GM18519 (cell line): ENCODE data around the gene CRABP1.

Experiments used
- ATAC-seq: cut with Tn5 transposase; IDR thresholded peaks from one replicate; pipeline ENCODE4 v1.9.1; 2021; ENCODE audit warnings: mild to moderate bottlenecking, moderate library complexity; ENCODE audit not compliant: unreplicated experiment, low FRiP score

The CRABP1 gene

DNA sequence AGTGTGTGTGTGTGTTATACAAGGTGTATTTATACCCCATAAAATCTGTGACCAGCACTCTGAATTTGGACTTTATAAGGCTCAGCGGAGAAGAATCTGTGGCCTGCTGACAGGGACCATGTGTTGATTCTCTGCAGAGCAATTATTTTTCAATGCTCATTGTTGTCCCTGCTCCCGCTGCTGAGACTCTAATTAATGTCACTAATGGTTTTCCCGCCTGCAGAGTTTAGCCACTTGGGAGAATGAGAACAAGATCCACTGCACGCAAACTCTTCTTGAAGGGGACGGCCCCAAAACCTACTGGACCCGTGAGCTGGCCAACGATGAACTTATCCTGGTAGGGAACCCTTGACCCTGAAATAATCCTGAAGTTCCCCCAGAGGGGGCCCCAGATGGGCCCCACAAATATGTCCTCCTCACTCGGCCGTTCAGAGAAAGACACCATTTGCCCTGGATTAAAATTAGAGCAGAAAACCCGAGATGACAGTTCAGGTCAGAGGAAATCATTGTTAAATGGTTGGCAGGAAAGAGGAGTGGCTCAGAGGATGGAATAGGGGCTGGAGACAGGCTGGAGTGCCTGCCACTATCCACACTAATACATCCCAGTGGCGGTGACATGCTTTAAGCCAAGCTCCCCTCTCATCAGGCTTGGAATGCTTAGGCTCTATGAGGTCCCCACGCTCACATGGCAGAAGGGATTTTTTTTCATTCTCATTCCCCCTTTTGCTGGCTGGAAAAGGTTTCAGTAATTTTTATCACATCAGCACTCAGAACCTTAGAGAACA, 3.3 kb downstream of the CRABP1 start:
- no peak for ATAC-seq

DNA sequence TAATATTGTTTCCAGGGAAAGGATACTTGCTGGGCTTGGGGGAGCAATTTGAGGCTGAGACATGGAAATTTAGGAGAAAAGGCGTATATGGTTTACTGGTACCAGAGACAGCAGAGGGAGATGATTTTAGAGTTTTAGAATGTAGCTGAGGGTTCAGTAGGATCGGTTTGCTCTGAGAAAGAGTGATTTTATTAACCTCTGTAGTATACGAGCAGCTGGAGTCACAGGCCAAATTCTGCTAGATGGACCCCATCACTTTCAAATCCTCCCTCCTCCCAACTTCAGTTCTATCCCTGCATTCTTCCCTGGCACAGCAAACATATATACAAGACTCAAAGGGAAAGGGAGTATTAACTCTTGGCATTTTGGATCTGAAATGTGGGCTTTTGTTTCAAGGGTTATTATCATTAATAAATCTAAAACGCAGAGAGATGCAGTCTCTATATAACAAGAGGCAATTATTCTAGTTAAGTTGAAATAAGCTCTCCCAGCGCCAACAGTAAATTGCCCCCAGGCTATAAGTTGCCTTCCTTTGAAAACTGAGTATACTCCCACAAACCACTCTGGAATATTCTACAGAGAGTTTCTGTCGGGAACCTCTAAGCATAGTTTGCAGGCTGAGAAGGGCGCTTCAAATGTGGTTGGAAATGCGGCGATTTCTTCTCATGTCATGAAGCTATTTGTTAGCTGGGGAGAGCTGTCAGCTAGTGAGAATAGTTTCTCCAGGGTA, 5.4 kb downstream of the CRABP1 start:
- ATAC-seq = no peak

DNA sequence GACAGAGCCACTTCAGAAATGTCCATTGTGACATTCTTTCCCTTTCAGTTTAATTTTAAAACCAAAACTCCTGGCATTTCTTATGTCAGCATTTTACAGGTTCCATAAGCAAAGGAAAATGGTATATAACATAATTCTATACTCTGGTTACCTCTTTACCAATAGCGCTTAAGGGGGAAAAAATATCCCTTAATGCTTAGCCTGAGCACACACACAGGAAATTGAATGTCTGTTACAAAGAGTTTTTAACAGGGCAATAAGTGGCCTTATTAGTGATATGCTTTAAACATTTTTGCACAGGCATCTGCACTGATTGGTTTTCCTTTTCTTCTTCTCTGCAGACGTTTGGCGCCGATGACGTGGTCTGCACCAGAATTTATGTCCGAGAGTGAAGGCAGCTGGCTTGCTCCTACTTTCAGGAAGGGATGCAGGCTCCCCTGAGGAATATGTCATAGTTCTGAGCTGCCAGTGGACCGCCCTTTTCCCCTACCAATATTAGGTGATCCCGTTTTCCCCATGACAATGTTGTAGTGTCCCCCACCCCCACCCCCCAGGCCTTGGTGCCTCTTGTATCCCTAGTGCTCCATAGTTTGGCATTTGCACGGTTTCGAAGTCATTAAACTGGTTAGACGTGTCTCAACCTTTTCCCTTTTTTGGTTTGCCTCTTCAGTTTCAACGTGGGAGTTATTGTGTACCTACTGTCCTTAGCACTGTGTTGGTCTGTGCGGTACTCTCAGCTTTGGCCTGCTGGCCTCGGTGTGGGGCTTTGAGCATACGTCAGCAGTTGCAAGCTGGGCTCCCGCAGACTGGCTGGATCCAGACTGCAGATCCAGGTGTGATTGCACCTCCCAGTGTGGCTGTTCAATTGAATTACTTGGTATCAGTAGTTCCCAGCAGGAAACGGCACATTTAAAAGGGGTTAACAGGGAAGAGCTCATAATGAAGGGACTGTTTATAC, 7.7 kb downstream of the CRABP1 start:
- ATAC-seq = no peak

DNA sequence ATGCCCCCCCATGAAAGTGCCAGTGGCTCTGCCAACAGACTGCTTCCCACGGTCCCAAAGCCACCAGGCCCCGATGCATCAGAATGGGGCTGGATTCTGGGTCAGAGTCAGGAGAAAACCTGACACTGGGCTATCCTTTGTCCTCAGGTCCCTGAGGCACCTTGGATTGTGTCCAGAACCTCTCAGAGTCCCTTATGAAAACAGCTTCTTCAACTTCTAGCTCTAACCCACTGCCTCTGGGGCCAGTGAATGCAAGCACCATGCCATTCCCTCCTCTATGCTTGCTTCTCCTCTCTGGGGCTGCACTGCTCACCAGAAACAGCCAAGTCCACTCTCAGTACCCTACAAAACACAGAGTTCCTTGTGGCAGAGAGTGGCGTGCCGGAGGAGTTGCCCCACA, 9.9 kb downstream of the CRABP1 start:
- no peak for ATAC-seq

DNA sequence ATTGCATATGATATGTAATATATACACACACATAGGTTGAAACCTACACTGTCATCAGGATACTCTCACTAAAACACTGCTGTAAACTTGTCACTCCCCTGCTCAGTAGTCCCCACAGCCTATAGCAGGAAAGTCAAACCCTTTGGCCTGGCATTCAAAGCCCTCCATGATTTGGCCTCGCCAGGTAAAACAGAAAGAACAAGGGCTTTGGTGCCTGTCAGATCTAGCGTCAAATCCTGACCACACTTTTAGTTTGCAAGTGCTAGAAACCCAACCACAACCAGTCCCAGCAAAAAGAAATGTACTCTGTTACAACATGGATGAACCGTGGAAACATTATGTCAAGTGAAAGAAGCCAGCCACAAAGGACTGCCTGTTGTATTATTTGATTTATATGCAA, 11.4 kb downstream of the CRABP1 start:
- no peak for ATAC-seq

DNA sequence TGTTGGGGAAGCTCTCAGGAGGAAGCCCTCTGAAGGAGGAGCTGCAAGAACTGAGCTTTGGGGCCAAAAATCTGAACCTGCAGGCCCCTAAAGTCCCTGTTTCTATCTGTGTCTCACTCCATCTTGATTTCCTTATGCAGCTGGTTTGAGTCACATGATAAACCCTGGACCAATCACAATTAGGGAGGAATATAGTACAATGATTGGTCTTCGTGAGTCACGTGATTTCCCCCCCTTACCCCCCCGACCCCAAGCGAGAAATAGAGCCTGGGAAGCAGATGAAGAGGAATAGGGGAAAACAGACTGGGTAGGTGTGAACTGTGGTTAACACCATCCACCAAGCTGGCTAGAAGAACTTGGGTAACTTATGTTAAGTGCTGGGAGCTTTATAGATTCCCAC, 12.9 kb downstream of the CRABP1 start:
- ATAC-seq = no peak

DNA sequence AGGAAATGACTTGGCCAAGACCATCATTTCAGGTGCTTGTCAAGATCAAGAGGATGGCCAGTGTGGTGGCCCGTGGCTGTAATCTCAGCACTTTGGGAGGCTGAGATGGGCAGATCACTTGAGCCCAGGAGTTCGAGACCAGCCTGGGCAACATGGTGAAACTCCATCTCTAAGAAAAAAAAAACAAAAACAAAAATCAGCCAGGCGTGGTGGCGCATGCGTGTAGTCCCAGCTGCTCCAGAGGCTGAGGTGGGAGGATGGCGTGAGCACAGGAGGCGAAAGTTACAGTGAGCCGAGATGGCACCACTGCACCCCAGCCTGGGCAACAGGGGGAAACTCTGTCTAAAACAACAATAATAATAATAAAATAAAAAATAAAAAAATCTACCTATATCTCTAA, 15.0 kb downstream of the CRABP1 start:
- ATAC-seq = no peak

DNA sequence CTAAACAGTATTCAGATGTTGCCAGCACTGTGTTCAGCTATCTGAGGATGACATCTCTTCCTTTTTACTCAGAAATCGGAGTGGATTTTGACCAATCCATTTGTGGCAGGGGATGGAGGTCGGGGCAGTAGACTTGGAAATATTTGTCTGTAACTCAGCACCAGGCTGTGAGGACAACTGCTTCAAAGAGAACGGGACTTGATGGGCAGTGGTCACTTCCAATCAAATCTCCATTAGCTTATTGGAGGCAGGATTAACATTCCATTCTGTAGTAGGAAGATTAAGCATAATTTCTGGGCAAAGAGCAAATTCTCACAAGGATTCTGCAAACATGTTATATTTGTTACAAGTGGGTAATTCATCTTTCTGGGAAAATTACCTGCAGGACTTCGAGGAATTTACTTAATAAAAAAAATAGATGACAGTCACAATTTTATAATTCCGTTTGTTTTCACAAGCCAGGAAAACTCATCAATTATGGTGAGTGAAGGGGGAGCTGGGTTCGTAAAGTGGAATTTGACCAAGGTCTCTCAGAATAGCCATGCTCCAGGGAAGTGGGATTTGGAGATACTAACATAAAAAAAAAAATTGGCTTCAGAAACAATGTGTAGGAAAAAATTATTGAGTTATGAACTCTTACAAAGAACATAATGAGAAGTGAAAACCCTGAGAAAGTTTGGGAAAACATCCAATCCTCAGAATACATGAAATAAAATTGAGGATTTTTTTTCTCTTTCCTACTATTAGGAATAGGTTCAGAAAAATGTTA, 18.1 kb downstream of the CRABP1 start:
- no peak for ATAC-seq

DNA sequence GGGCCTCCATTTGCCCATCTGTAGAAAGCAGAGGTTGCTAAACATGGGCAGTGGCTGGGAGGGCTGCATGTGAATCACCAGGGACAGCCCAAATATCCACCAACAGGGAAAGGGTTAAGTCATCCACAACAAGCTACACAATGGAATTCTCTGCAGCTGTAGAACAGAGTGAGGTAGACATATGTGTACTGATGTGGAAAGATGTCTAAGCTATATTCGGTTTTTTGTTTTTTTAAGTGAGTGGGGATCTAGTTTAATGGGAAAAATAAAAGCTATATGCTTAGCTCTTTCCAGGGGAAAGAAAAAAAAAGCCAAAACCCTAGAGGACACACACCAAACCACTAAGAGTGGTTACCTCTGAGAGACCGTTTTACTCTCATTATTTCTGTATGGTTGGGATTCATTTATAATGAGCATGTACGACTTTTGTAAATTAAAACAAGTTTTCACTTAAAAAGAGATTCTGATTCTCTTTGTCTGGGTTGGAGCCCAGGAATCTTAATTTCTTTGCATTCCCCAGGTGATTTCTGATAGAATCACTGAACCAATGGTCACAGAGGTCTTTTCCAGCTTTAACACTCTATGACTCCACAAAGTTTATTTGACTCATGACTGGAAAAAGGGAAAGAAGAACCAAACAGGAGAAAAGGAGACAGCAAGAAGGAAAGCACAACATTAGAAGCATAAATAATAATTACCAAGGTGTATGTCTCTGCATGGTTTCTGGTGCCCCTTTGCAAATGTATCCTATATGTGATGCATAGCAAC, 19.1 kb downstream of the CRABP1 start:
- ATAC-seq = no peak

DNA sequence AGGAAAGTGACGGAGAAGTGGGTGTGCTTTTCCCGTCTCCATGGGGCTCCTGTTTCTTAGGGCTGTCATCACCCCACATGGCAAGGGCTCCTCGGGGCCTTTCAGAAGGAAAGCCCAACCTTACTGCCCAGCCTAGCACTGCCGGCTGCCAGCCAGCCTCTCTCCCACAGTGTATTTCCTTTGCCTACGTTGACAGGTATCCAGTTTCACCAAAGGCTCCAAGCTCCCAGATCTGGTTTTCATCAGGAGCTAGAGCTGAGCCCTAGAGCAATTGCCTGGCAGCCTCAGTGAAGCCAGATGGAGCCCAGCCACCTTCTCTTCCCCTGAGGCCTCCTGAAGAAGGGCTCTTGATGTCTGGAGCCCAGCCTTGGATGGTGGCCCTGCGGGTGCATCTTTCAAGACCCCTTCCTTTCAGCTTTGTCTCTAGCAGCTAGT, 20.2 kb downstream of the CRABP1 start:
- ATAC-seq = no peak

DNA sequence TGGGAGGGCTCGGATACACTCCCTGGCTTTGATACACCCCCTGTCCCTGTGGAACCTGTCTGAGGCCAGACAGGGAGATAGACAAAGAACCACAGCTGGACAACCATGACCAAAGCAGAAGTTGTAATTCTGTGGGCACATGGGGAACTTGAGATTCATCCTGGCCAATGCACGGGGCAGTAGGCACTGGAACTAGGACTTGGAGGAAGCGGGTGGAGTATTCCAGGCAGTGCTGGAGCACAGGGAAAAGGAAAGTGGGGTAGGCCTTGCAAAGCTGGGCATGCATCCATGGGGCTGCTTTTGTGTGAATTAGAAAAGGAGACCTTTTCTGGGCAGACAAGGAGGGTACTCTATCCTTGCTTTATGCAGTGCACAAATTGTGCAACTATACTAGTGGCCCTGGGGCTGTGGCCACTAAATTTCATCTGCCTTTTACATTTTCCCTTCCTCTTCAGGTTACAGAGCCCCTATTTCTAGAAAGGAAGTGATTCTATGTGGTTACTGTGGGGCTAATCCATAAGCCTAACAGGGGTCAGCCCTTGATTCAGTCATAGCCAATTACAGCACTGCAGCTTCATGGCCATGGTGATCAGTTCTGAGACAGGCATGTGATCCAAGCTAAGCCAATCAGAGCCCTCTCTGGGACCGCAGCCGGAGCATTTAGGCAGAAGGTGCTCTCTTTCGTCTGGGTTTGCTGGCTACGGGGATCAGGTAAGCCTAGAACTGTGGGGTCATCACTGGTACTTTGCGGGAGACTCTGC, 21.0 kb downstream of the CRABP1 start:
- ATAC-seq = no peak

DNA sequence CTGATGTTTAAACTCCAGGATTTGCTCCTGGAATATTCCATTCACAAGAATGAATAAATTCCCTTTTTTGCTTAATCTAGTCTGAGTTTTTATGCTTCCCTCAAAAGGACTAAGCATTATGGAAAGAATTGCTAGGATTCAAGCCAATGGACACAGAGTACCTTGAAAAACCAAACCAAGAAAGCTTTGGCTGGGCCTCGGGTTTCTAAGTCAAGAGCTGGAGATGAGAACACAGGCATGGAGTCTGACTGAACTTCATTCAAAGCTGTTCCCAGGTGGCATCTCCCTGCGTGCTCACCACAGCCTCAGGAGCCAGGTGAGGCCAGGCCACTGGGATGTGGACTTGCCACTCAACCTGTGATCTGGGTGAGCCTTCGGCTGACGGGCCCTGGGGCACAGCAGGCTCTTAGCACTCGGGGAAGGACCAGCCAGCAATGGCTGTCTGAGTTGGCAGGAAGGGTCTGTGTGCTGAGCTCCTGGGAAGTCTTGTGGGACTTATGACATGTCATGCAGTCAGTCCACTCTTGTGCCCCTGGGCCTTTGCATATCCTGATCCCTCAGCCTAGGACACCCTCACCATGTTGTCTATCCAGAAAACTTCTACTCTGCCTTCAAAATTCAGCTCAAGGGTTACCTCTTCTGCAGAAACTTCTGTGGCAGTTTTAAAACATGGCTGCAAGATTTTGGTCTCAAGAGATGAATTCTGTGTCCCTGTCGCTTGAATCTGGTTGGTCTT, 21.8 kb downstream of the CRABP1 start:
- ATAC-seq = no peak

DNA sequence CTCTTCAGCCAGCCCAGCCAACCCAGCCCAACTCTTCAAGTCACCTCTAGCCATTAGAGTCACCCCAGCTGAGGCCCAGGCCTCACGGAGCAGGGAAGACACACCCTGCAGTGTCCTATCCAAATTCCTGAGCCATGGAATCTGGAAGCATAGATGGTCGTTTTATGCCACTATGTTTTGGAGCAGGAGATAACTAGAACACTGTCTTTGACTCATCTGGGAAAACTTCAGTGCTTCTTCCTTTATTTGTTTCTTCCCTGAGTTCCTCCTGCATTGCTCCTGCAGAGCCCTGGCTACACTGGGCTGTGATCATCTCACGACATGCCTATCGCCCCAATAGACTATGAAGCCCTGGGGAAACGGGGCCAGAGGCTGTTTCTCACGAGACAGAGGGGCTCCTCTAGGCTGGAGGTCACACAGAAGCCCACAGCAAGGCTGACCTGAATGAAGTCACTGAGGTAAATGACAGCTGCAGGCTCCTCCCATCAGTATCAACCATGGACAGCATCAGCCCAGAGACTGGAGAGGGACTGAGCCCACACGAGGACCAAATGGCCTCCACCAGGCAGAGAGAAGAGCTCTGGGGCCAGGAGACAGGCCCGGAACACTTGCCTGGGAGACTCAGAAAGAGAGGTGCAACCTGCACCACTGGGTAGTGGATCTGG, 22.7 kb downstream of the CRABP1 start:
- ATAC-seq = no peak

DNA sequence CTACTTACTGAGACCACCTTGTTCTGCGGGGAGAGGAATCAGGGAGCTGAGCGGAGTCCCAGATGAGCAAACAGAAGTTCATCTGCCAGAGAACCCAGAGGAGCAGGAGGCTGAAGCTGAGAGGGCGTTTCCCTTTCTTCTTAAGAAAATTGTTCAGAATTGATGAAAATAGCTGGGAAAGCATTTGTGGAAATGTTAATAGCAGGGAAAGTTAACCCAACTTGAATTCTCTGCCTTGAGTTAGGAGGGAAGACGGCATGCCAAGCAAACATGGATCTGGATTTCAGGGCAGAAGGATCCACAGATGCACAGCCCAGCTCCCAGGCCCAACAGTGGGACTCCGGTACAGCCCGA, 23.2 kb downstream of the CRABP1 start:
- ATAC-seq = no peak

DNA sequence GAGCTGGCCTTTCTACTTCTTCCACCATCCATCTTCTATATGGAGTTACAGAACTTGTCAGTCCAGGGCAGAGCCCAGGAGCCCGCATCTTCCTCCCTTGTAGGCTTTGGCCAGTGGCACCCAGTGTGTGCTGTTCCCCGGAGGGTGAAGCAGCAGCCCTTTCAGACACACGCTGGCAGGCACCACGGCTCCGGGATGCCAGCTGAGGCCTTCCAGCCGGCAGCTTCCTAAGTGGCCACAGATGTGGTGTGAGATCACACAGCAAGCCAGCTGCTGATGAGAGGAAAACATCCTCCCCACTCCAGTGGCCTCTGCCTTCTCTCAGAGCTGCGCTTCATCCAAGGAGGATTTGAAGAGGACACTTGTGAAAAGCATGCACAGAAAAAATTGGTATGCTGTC, 24.1 kb downstream of the CRABP1 start:
- no peak for ATAC-seq

DNA sequence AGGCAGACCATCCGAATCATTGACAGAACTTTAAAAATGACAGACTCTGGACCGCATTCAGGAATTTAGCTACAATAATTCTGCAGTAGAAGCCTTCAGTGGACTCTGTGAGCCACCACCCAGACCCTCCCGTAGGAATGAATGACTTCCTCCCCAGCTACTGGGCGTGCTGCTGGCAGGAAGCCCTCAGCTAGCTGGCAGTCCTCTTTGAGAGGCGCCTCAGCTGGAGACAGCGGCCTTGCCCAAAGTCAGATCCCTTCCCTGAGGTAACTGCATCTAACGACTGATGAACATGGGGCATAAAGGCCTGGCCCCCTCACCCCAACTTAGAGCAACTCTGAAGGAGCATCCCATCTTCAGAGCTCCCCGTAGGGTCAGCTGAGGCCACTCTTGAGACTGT, 25.8 kb downstream of the CRABP1 start:
- no peak for ATAC-seq

DNA sequence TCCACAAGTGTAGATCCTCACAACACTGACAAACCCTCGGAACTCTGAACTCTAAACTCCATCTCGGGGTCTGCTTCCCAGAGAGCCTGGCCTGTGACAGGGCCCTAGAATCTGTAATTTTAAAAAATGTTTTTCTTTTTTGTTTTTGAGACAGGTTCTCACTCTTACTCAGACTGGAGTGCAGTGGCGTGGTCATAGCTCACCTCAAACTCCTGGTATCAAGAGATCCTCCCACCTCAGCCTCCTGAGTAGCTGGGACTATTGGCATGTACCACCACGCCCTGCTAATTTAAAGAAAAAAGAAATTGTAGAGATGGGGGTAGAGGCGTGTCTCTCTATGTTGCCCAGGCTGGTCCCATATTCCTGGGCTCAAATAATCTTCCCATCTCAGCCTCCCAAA, 26.2 kb downstream of the CRABP1 start:
- ATAC-seq = no peak

DNA sequence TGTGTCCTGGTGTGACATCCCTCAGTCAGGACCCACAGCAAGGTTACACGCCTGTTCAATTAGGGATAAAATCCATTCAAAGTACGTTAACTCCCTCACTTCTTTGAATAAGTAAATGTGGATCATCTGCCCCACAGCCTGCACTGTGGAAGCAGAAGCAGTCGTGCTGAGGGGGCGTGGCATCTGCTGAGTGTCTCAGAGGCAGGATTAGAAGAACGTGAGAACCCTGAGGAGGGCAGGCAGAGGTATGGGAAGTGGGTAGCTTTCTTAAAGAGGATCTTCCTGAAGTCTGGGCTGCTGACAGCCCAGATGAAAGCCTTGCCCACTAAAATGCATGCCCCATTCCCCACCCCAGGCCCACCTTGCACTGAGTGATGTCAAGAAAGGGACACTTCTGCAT, 28.5 kb downstream of the CRABP1 start:
- no peak for ATAC-seq
